Measurements from ENCODE around the gene FAM107B. TPM values are rescaled to one million over a fixed set of nuclear protein-coding genes. Genes with fewer than 3 reads are reported as not detected.

Gene FAM107B
- polyA plus RNA-seq, 3 donors, result 80.1 to 108 (median 96.5) TPM

- DNase-seq, result no peak
Observed at GRCh38 chr10:14562218-14563075, 212.2 kb downstream of the FAM107B start.

- no peak for DNase-seq
Observed at GRCh38 chr10:14560791-14561765, 213.6 kb downstream of the FAM107B start.

- DNase-seq, result no peak
Observed at GRCh38 chr10:14560274-14560673, 214.4 kb downstream of the FAM107B start.

GRCh38 chr10:14558025-14558424 lies 216.7 kb downstream of the FAM107B start:
- DNase-seq, result no peak

- no peak for DNase-seq
Observed at GRCh38 chr10:14557567-14557966, 217.1 kb downstream of the FAM107B start.

GRCh38 chr10:14556285-14556956 lies 218.3 kb downstream of the FAM107B start:
- DNase-seq, result no peak

- DNase-seq, result no peak
Observed at GRCh38 chr10:14555807-14556206, 218.9 kb downstream of the FAM107B start.

- DNase-seq, result no peak
Observed at GRCh38 chr10:14554491-14555205, 220.0 kb downstream of the FAM107B start.

- peak; percentile 37 for DNase-seq
Observed at GRCh38 chr10:14554091-14554490, 220.6 kb downstream of the FAM107B start.

GRCh38 chr10:14553448-14553847 lies 221.2 kb downstream of the FAM107B start:
- DNase-seq, result no peak

- no peak for DNase-seq
Observed at GRCh38 chr10:14552015-14552414, 222.7 kb downstream of the FAM107B start.

- no peak for DNase-seq
Observed at GRCh38 chr10:14550471-14550981, 224.2 kb downstream of the FAM107B start.

GRCh38 chr10:14549496-14549895 lies 225.2 kb downstream of the FAM107B start:
- no peak for DNase-seq

GRCh38 chr10:14548970-14549369 lies 225.7 kb downstream of the FAM107B start:
- no peak for DNase-seq

GRCh38 chr10:14548474-14548873 lies 226.2 kb downstream of the FAM107B start:
- DNase-seq, result no peak

- DNase-seq, result no peak
Observed at GRCh38 chr10:14547816-14548215, 226.9 kb downstream of the FAM107B start.

- no peak for DNase-seq
Observed at GRCh38 chr10:14545827-14546226, 228.9 kb downstream of the FAM107B start.

GRCh38 chr10:14543904-14544210 lies 230.8 kb downstream of the FAM107B start:
- no peak for DNase-seq

GRCh38 chr10:14543046-14543903 lies 231.4 kb downstream of the FAM107B start:
- DNase-seq, result no peak

- DNase-seq, result no peak
Observed at GRCh38 chr10:14541379-14541778, 233.3 kb downstream of the FAM107B start.

All from renal pelvis (tissue), 4 donors.